Activated B cell treated with CpG ODN at 0.5 μM for 24 hours (primary cell): ENCODE measurements around the gene MANF. TPM values are rescaled to one million over a fixed set of nuclear protein-coding genes. Genes with fewer than 3 reads are reported as not detected.

ENCODE experiments used
- ATAC-seq: fragments of 200-7000 bp; cut with Tn5 transposase; one replicate; pipeline ENCODE4 v1.10.0; 2021; ENCODE audit warnings: low read depth, mild to moderate bottlenecking, moderate library complexity
- CTCF ChIA-PET: fragments of 350-600 bp; sonication (Branson Sonifier 250); formaldehyde crosslinking; loops from one replicate; lab custom pipeline; 2021; ENCODE audit warnings: antibody characterized with exemption; lab: Charles Lee
- POLR2A ChIA-PET: fragments of 350-600 bp; sonication (Branson Sonifier 250); formaldehyde crosslinking; loops from one replicate; lab custom pipeline; 2021; ENCODE audit warnings: antibody characterized with exemption; lab: Charles Lee
- DNase-seq: peaks from one replicate; pipeline ENCODE4 v3.0.0; 2022
- H3K27ac Mint-ChIP-seq: one replicate; pipeline ENCODE4 v1.8.0; 2020; ENCODE audit warnings: mixed read lengths
- H3K27me3 Mint-ChIP-seq: one replicate; pipeline ENCODE4 v1.8.0; 2021; ENCODE audit warnings: mixed read lengths
- H3K36me3 Mint-ChIP-seq: one replicate; pipeline ENCODE4 v1.8.0; 2021; ENCODE audit warnings: low read depth, mixed read lengths
- H3K4me1 Mint-ChIP-seq: one replicate; pipeline ENCODE4 v1.8.0; 2021; ENCODE audit warnings: mixed read lengths
- H3K4me3 Mint-ChIP-seq: one replicate; pipeline ENCODE4 v1.8.0; 2020; ENCODE audit warnings: mild to moderate bottlenecking, mixed read lengths
- H3K9me3 Mint-ChIP-seq: one replicate; pipeline ENCODE4 v1.8.0; 2020; ENCODE audit warnings: mixed read lengths
- CTCF ChIP-seq: fragments of 200-600 bp; IDR thresholded peaks from one replicate; pipeline ENCODE4 v1.8.0; 2022; ENCODE audit warnings: antibody characterized with exemption, mild to moderate bottlenecking
- intact Hi-C: fragments of 100-400 bp; cut with micrococcal nuclease; formaldehyde crosslinking; loops from one replicate; pipeline ENCODE4 v1.15.1; 2024
- total RNA-seq: library from RNA; stranded (reverse); gene quantifications from 2 replicates; pipeline ENCODE4 v1.2.3, GENCODE V29; 2022

The MANF gene
- total RNA-seq, 1 donor from 2014 or later = 64.2 TPM

GRCh38 chr3:51403675-51404074 lies 18.6 kb downstream of the MANF start:
- Mint-ChIP-seq H3K27ac (no peak overlapping the region), H3K4me3 (no peak overlapping the region), H3K9me3 (no peaks in the 10 kb centered on the region), H3K27me3 (no peaks in the 10 kb centered on the region), H3K36me3 (peaks cover 75% of the 10 kb centered on the region), H3K4me1 (no peaks in the 10 kb centered on the region)
- ChIA-PET POLR2A (no interaction called here), CTCF (no interaction called here)
- intact Hi-C loops = no loop called here
- ATAC-seq (no peak), DNase-seq (no peak)
- no peak for TF ChIP-seq CTCF

GRCh38 chr3:51408021-51408420 lies 22.9 kb downstream of the MANF start:
- ATAC-seq = no peak
- Mint-ChIP-seq H3K27me3 (no peaks in the 10 kb centered on the region), H3K27ac (no peak overlapping the region), H3K9me3 (no peaks in the 10 kb centered on the region), H3K4me1 (no peaks in the 10 kb centered on the region), H3K36me3 (peaks cover 80% of the 10 kb centered on the region), H3K4me3 (no peak overlapping the region)
- TF ChIP-seq CTCF = no peak
- CTCF ChIA-PET = interaction anchor here (1.6 kb wide), 1 partner anchor 27 kb away, joined by 3 read pairs; no protein-coding TSS in a partner anchor
- POLR2A ChIA-PET = interaction anchor here (0.8 kb wide), 1 partner anchor 92 kb away, joined by 9 read pairs; the partner anchor contains the start of gene DCAF1
- intact Hi-C loops = no loop called here
- no peak for DNase-seq

- intact Hi-C loops = no loop called here
- ChIA-PET POLR2A (no interaction called here), CTCF (no interaction called here)
- no peak for TF ChIP-seq CTCF
- ATAC-seq (no peak), DNase-seq (no peak)
- Mint-ChIP-seq H3K4me3 (no peak overlapping the region), H3K36me3 (peaks cover 80% of the 10 kb centered on the region), H3K27me3 (no peaks in the 10 kb centered on the region), H3K27ac (no peak overlapping the region), H3K4me1 (no peaks in the 10 kb centered on the region), H3K9me3 (no peaks in the 10 kb centered on the region)
Measured at GRCh38 chr3:51408813-51409212, 23.7 kb downstream of the MANF start.

GRCh38 chr3:51422211-51422610 lies 37.1 kb downstream of the MANF start:
- no peak overlapping the region for H3K4me3 Mint-ChIP-seq
- intact Hi-C loops = no loop called here
- ATAC-seq (no peak), DNase-seq (no peak)
- no peaks in the 10 kb centered on the region for H3K4me1 Mint-ChIP-seq
- TF ChIP-seq CTCF = no peak
- H3K9me3 Mint-ChIP-seq = no peaks in the 10 kb centered on the region
- POLR2A ChIA-PET = no interaction called here
- H3K27ac Mint-ChIP-seq = peak overlapping the region; percentile 1
- H3K36me3 Mint-ChIP-seq = peaks cover 70% of the 10 kb centered on the region
- H3K27me3 Mint-ChIP-seq = no peaks in the 10 kb centered on the region
- CTCF ChIA-PET = interaction anchor here (1.9 kb wide), 1 partner anchor 13 kb away, joined by 4 read pairs; no protein-coding TSS in a partner anchor

GRCh38 chr3:51426921-51427320 lies 41.8 kb downstream of the MANF start:
- H3K36me3 Mint-ChIP-seq = peaks cover 67% of the 10 kb centered on the region
- ChIA-PET CTCF (no interaction called here), POLR2A (no interaction called here)

More at GRCh38 chr3:51426921-51427320, 41.8 kb downstream of the MANF start:
- Mint-ChIP-seq H3K4me3 (no peak overlapping the region), H3K27ac (no peak overlapping the region), H3K4me1 (no peaks in the 10 kb centered on the region), H3K27me3 (no peaks in the 10 kb centered on the region), H3K9me3 (no peaks in the 10 kb centered on the region)
- intact Hi-C loops = no loop called here
- TF ChIP-seq CTCF = no peak
- DNase-seq (no peak), ATAC-seq (no peak)
